Measurements from ENCODE around the gene NXPH4.

NXPH4 gene

GRCh38 chr12:57185403-57185802, 31.2 kb upstream of the NXPH4 start:
- DNase-seq, result no peak

DNA sequence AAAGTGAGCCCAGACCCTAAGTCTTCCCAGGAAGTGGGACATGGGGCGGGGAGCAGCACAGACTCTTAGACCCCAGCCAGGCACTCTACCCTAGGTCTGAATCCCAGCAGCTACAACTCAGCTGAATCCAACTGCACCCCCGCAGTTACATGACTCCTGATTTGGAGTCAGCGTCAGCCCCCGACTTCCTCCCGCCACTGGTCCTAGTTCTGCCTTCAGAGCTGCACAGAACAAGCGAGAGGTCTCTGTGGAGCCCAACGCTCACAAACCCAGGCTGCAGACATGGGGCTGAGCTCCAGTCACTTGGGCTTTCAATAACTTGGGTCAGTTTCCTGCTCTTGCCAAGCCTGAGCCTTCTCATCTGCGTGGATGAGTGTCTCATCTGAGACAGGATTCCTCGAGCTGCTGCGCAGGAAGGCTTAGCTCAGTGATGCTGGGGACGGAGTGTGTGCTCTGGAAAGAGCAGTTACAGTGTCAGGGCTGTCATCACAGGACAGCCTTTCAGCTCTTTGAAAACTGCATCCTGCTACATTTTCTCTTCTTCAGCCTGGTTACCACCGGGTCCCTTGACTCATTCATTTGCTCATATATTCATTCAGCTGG, 30.6 kb upstream of the NXPH4 start:
- DNase-seq, result no peak

- DNase-seq, result no peak
These were observed 29.1 kb upstream of the NXPH4 start for GRCh38 chr12:57187222-57188089.

DNA sequence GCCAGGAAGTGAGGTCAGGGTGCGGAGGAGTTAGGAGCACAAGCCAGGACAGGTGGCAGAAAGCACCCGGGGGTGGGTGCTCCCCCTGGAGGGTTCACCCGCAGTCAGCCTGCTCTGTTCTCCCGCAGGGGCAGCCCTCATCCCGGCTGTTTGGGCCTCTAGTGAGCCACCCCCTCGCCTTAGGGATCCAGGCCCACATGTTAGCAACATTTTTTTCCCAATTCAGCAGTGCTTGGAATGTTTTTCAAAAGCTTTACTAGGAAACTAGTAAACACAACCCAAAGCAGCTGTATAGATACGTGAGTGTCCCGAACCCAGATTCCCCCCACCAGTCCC, 28.5 kb upstream of the NXPH4 start:
- DNase-seq, result no peak

- DNase-seq, result no peak
These were observed 26.6 kb upstream of the NXPH4 start for GRCh38 chr12:57190037-57190436.

GRCh38 chr12:57190821-57191220, 25.8 kb upstream of the NXPH4 start:
- DNase-seq, result no peak

- no peak for DNase-seq
These were observed 25.2 kb upstream of the NXPH4 start for GRCh38 chr12:57191410-57191809.

DNA sequence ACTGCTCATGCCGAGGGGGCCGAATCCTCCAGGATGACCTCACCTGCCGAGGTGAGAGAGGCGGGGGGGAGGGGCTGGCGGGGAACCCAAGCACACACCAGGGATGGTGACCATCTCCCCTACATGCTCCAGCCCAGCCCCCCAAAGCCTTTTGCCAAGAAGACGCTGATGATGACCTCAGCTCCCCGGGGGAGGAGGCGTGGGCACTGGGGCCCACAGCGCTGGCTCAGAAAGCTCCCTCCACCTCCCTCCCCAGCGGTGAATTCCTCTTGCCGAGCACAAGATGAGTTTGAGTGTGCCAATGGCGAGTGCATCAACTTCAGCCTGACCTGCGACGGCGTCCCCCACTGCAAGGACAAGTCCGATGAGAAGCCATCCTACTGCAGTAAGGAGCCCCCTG, 23.7 kb upstream of the NXPH4 start:
- no peak for DNase-seq

- no peak for DNase-seq
These were observed 22.8 kb upstream of the NXPH4 start for GRCh38 chr12:57193706-57194245.

GRCh38 chr12:57194253-57194652, 22.3 kb upstream of the NXPH4 start:
- DNase-seq, result no peak

GRCh38 chr12:57195186-57195585, 21.4 kb upstream of the NXPH4 start:
- DNase-seq, result no peak

DNA sequence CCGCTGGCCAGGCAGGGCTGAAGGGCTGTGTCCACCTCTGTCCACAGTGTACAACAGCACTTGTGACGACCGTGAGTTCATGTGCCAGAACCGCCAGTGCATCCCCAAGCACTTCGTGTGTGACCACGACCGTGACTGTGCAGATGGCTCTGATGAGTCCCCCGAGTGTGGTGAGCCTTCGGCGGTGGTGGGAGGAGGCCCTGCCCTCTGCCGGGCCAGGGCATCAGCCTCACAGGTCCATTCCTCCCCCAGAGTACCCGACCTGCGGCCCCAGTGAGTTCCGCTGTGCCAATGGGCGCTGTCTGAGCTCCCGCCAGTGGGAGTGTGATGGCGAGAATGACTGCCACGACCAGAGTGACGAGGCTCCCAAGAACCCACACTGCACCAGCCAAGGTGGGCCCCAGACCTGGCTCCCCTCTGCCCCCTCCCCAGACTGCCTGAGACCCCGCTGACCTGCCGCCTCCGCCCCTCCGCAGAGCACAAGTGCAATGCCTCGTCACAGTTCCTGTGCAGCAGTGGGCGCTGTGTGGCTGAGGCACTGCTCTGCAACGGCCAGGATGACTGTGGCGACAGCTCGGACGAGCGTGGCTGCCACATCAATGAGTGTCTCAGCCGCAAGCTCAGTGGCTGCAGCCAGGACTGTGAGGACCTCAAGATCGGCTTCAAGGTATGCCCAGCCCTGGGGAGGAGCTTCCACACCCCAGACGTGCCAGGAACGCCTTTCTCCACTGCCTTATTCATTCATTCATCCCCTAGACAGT, 20.8 kb upstream of the NXPH4 start:
- DNase-seq, result no peak

DNA sequence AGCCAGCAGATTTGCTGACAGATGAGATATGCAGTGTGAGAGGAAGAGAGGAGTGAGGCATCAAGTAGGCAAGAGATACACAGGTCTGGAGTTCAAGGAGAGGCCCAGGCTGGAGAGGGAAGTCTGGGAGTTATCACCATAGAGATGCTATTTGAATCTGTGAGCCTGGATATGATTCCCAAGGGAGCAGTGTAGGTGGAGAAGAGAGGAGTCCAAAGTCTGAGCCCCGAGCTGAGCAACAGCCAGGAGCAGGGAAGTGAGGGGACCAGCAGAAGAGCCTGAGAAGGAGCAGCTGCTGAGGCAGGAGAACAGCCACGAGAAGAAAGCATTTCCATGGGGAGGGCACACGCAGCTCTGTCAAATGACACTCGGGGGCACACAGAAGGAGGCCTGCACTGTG, 20.2 kb upstream of the NXPH4 start:
- DNase-seq, result no peak

- DNase-seq, result no peak
These were observed 19.6 kb upstream of the NXPH4 start for GRCh38 chr12:57196956-57197355.

DNA sequence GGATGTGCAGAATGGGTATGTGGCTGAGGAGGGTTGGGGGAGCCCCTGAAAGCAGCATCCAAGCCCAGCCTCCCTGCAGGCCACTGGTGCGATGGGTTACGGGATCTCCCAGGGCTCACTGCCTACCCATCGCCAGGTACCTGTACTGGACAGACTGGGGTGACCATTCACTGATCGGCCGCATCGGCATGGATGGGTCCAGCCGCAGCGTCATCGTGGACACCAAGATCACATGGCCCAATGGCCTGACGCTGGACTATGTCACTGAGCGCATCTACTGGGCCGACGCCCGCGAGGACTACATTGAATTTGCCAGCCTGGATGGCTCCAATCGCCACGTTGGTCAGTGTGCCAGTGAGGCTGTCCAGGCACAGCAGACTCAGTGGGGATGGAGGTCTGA, 18.3 kb upstream of the NXPH4 start:
- no peak for DNase-seq

DNA sequence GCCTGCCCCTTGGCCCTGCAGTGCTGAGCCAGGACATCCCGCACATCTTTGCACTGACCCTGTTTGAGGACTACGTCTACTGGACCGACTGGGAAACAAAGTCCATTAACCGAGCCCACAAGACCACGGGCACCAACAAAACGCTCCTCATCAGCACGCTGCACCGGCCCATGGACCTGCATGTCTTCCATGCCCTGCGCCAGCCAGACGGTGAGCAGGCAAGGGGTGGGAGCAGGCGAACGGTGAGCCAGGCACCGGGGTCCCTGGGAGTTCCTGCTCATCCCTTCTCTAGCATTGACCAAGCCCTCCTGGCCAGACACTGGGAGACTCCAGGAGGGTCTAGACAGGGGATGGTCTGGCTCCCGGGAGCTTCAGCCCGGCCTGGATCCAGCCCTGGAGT, 17.4 kb upstream of the NXPH4 start:
- DNase-seq, result no peak

DNA sequence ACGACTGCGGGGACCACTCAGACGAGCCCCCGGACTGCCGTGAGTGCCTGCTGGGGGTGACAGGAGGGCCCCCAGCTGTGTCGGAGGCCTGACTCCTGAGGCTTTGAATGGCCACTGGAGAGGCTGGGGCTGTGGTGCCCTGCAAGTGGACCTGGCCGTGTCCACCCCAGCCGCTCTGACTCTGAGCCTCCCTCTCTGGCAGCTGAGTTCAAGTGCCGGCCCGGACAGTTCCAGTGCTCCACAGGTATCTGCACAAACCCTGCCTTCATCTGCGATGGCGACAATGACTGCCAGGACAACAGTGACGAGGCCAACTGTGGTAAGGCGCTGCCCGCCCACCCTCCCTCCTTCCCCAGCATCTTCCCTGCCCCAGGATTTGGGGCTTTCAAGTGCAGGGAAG, 16.1 kb upstream of the NXPH4 start:
- no peak for DNase-seq

GRCh38 chr12:57201219-57201618, 15.4 kb upstream of the NXPH4 start:
- DNase-seq, result no peak

DNA sequence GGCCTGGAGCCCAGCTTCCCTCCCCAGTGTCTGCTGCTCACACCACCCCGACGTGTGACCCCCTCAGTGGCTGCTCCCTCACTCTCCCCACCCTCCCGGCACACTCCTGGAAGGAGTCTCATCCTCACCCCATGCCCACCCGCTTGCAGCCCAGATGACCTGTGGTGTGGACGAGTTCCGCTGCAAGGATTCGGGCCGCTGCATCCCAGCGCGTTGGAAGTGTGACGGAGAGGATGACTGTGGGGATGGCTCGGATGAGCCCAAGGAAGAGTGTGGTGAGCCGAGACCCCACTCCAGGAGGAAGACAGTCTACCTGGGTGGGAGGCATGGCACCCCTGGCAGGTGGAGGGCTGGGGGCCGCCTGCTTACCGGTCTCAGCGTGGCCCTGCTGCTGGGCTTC, 15.0 kb upstream of the NXPH4 start:
- DNase-seq, result no peak

DNA sequence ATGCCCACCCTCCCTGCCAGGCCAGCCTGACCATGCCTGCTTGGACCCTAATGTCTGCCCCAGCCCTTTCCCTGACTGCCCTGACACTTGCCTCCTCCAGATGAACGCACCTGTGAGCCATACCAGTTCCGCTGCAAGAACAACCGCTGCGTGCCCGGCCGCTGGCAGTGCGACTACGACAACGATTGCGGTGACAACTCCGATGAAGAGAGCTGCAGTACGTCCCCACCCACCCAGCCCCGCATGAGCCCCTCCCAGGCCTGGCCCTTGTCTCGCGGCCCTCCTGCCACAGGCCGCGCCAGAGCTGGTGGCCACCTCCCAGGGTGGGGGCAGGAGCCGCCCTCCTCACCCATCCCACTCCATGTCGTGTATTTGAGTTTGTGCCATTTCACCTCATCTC, 14.3 kb upstream of the NXPH4 start:
- no peak for DNase-seq

GRCh38 chr12:57203201-57203600, 13.4 kb upstream of the NXPH4 start:
- DNase-seq, result no peak

DNA sequence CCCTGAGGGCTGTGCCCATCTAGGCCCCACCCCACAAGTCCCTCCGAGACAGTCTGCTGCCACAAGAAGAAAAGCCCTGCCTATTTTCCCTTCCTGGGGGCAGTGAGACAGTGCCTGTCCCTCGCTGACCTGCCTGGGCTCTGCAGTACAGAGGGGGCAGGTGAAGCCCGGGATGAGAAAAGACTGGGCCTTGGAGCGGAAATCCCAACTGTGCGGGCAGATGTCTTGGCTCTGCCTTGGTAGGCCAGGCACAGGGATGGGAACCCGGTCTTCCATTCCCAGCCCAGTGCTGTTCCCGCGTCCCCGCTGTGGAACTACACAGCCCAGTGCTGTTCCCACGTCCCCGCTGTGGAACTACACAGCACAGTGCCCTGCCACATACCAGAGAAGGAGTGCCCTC, 12.8 kb upstream of the NXPH4 start:
- no peak for DNase-seq

- DNase-seq, result no peak
These were observed 12.1 kb upstream of the NXPH4 start for GRCh38 chr12:57204454-57204853.

- no peak for DNase-seq
These were observed 11.4 kb upstream of the NXPH4 start for GRCh38 chr12:57205186-57205585.
